Central memory CD4-positive, alpha-beta T cell (primary cell): ENCODE measurements around the gene VSIG10.
"Not testable (repeated sequence)": the region's sequence is repeated elsewhere in the genome, so short reads cannot be mapped to it uniquely, and the experiment has no call there.

ENCODE experiments used
- DNase-seq: peaks from one replicate; pipeline ENCODE4 v3.0.0; 2022

The VSIG10 gene

DNA sequence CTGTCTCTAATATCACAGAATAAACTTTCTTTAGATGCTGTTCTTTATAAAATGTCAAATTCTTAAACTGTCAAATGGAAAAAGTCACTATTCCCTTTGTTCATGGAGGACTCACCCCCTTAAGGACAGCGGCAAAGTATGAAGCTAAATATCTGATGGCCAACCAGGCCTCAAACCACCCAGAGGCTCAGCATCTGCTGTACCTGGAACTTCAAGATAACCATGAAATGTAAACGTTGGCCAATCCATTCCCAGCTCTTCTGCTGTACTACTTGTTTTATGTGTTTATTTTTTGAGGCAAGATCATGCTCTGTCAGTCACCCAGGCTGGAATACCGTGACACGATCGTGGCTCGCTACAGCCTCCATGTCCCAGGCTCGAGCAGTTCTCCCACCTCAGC, 71.6 kb downstream of the VSIG10 start:
- DNase-seq = no peak

DNA sequence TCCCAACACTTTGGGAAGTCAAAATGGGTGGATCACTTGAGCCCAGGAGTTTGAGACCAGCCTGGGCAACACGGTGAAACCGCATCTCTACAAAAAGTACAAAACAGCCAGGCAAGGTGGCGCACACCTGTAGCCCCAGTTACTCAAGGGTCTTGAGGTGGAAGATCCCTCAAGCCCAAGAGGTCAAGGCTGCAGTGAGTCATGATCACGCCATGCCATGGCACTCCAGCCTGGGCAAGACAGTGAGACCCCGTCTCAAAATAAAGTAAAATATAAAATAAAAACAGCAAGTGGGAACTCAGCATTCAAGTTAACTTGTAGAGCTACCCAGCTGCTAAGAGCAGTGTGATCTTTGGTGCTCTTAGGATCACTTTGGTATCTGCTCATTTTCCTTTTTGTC, 74.6 kb downstream of the VSIG10 start:
- no peak for DNase-seq

DNA sequence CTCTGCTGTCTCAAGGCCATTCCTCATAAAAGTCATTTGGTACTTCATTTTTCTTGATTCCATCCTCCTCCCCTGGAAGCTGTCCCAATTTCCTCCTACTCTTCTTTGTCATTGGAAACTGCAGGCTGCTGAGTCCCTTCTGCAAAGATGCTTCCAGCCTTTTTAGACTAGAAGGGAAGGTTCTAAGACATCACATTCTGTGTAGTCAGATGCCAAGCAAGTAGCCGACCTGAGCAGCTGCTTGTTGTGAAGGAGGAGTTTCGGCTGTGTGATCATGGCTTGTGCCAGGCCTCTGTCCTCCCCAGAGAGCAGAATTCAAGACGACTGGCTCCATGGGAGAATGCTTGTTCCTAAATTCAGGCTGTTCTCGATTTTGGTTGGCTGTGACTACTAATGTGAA, 78.6 kb downstream of the VSIG10 start:
- no peak for DNase-seq

DNA sequence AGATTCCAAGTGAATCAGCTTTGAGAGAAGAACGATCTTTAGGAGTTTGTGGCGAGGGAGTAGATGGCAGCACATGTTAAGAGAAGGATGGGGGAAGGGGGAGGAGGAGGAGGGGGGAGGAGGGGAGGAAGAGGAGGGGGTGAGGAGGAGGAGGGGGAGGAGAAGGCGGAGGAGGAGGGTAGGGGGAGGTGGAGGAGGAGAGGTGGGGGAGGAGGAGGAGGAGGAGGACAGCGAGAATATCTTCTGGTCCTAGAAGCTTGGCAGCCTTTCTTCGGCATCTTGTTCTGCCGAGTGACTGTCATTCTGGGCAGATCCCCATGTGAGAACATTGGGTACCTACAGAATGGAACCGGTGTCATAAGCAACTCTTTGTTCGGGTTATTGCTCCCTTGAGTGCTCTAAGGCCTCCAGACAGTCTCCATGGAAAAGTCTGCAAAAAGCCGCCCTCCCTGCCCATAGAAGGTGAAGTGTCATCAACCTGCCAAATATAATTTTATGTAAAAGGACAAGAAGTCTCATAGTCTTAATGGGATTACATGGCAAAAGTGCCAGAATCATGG, 80.4 kb downstream of the VSIG10 start:
- DNase-seq = no peak

DNA sequence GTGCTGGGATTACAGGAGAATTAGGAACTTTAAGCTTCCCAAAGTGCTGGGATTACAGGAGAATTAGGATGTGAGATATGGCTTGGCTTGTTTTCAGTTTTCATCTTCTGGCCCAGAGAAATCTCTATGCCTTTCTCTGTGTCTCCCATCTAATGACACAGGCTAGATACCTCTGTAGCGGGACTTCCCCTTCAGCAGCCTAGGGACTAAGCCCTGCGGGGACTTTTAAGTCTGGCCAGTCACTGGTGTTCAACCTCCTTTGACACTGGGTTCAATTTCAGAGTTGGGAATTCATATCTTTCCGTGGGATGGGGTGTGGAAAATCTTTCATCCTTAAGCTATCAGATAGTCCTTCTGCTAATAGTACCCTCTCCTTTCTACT, 81.1 kb downstream of the VSIG10 start:
- DNase-seq = no peak

DNA sequence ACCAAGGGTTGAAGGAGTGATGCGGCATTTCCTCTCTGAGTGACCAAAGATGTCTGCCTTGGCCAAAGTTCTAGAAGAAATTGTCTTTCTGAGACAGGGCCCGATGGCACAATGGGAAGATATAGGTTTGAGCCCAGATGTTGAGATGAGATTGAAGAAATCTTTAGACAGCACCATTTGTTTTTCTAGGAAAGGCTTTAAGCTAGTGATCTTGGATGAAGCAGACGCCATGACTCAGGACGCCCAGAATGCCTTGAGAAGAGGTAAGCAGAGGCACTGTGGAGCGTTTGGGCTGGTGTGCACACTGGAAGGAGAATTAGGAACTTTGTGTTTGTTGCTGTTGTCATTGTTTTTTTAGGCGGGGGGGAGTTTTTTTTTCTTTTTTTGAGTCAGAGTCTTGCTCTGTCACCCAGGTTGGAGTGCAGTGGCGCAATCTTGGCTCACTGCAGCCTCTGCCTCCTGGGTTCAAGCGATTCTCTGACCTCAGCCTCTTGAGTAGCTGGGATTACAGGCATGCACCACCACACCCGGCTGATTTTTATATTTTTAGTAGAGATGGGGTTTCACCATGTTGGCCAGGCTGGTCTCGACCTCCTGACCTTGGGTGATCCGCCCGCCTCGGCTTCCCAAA, 81.6 kb downstream of the VSIG10 start:
- DNase-seq = not testable (repeated sequence)

DNA sequence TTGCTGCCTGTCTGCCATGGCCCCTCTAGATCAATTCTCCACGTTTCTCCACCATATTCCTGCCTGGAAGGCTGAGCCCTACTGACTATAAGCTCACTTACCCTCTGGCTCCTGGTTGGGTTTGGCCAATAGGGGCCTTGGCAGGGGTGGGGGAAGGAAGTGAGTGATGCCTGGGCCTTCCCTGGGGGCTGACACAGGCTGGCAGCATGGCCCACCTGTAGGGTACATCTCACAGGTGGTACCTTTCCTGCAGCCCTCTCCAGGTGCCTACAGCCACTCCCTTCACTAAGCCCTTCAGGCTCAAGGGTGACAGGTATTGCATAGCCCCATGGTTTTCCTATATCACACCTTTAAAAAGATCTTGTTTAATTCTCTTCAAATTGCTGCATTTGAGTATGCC, 83.8 kb downstream of the VSIG10 start:
- DNase-seq = no peak

DNA sequence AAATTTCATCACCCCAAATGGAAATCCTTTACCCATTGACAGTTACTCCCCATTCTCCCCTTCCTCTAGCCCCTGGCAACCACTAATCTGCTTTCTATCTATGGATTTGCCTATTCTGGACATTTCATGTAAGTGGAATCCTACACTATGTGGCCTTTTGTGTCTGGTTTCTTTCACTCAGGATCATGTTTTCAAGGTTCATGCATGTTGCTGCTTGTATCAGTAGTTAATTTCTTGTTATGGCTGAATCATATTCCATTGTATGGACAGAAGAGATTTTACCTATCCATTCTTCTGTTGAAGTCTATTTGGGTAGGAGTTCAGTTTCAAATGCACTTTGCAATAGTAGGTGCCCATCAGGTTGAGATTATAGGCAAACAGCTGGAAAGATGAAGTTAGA, 85.9 kb downstream of the VSIG10 start:
- no peak for DNase-seq

DNA sequence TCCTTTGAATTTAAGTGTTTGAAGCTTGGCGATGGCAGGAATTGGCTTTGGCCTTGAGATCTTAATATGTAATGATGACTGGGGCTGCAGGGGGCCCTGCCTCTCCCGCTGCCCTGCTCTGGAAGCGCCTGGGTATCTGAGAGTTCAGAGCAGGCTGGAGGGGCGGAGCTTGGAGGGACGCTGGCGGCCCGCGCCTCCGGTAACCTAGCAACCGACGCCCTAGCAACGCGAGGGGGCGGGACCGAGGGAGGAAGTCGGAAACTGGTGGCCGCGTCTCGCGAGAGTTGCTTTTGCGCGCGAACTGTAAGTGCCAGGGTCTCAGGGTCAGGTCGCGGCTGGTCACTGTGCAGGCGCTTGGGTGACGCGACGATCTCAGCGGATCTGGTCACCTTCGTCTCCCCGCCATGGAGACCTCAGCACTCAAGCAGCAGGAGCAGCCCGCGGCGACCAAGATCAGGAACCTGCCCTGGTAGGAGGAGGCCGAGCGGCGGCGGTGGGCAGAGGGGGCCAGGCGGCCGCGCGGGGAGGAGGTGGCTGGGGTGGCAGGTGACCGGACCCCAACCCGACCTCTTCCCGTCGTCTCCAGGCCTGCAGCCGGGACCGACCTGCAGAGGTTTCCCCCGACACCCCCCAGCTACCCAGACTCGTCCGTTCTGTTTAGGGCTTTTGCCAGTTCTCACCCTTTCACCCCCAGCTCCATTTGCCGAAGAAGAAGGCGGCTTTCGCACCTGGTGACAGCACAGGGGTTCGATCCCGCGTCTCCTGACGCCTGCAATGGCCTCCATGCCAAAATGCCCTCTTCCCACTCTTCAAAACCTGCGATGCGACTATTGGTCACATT, 87.2 kb downstream of the VSIG10 start, which contains the start of gene RFC5:
TSS of gene RFC5 (plus strand) at position 280 of the 841 bp plus-strand sequence. CDS start at position 405, 125 bp downstream.
- peak; percentile 95 for DNase-seq

DNA sequence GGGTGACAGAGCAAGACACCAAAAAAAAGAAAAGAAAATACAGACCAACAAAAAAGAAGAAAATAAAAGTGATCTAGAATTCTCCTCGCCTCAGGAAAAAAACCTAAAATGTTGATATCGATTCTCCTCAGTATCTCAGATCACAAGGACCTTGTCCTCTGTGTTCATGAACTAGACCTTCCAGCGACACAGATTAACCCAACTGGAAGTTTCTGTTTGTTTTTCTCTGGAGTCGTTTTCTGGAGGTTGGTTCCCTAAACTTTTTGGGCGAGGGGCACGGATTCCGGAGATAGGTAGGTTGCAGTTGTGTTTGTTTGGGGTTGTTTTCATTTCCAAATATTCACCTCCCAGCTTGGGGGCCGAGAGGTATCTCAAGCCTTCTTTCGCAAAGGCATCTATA, 87.9 kb downstream of the VSIG10 start:
- no peak for DNase-seq

DNA sequence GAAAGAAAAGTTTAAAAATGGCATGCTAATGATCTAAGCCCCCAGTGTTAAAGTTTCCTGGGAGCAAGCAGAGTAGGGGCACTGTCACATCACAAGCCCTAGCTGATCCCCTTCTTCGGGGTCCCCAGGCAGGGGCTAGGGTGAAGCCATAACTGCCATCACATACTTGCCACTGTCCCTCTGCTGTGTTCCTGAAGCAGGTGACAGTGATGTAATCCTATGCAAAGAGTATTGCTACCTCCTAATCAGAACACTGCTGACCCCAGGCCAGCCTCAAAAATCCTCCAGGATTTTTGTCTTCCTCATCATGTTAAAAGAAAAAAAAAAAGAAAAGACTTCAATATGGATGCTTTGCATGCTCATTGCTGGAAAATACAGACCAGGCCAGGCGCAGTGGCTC, 88.5 kb downstream of the VSIG10 start:
- DNase-seq = no peak
